Keratinocyte (primary cell): ENCODE results near the gene STIP1. TPM values are rescaled to one million over a fixed set of nuclear protein-coding genes. Genes with fewer than 3 reads are reported as not detected.

Source experiments
- DNase-seq: peaks from one replicate; pipeline ENCODE4 v3.0.0-alpha.2; 2011; ENCODE audit warnings: low read depth, missing footprints, low spot score
- FAIRE-seq: peaks from 2 replicates; lab custom pipeline; 2011; peaks lifted over from hg19 to GRCh38; lab: Jason Lieb, UNC
- H2AFZ ChIP-seq: 2 replicates; pipeline ENCODE4 v1.6.0; 2012; ENCODE audit warnings: low read length, control low read depth, inconsistent platforms; ENCODE audit not compliant: control insufficient read depth
- H3K27ac ChIP-seq: 2 replicates; pipeline ENCODE4 v1.5.1; 2011; ENCODE audit warnings: low read length; ENCODE audit not compliant: control insufficient read depth, insufficient read depth
- H3K27me3 ChIP-seq: 3 replicates; pipeline ENCODE4 v1.6.0; 2011; ENCODE audit warnings: low read length; ENCODE audit not compliant: control insufficient read depth, insufficient read depth; ENCODE audit errors: extremely low read depth
- H3K36me3 ChIP-seq, 2 experiments: 2 replicates in 1 of 2; 3 replicates in 1 of 2; pipeline ENCODE4 v1.5.1; 2011; ENCODE audit warnings: low read length in 2 of 2, mild to moderate bottlenecking in 1 of 2; ENCODE audit not compliant: control insufficient read depth in 2 of 2, insufficient read depth in 2 of 2; ENCODE audit errors: extremely low read depth in 1 of 2
- H3K4me1 ChIP-seq: 3 replicates; pipeline ENCODE4 v1.5.1; 2011; ENCODE audit warnings: low read length; ENCODE audit not compliant: control insufficient read depth, insufficient read depth; ENCODE audit errors: extremely low read depth
- H3K4me2 ChIP-seq: 3 replicates; pipeline ENCODE4 v1.6.0; 2011; ENCODE audit warnings: low read depth, low read length; ENCODE audit not compliant: control insufficient read depth, insufficient read depth; ENCODE audit errors: extremely low read depth
- H3K4me3 ChIP-seq, 3 experiments: fragments of 200-600 bp in 1 of 3; sonication (generic) in 1 of 3; 2 replicates in 2 of 3; 3 replicates in 1 of 3; pipeline ENCODE4 v1.5.1; 2011 to 2016; ENCODE audit warnings: low read length in 3 of 3, mild to moderate bottlenecking in 3 of 3, control low read depth in 2 of 3, inconsistent platforms in 1 of 3, low read depth in 1 of 3, mixed read lengths in 1 of 3, mixed run types in 1 of 3, moderate library complexity in 1 of 3; ENCODE audit not compliant: control insufficient read depth in 2 of 3, insufficient read depth in 2 of 3; ENCODE audit errors: extremely low read depth in 1 of 3
- H3K79me2 ChIP-seq: 2 replicates; pipeline ENCODE4 v1.6.0; 2012; ENCODE audit warnings: low read length; ENCODE audit not compliant: control insufficient read depth, insufficient read depth
- H3K9ac ChIP-seq: 3 replicates; pipeline ENCODE4 v1.6.0; 2011; ENCODE audit warnings: low read length; ENCODE audit not compliant: control insufficient read depth, insufficient read depth; ENCODE audit errors: extremely low read depth
- H3K9me1 ChIP-seq: 3 replicates; pipeline ENCODE4 v1.6.0; 2011; ENCODE audit warnings: low read length; ENCODE audit not compliant: control insufficient read depth, insufficient read depth; ENCODE audit errors: extremely low read depth
- H3K9me3 ChIP-seq: 2 replicates; pipeline ENCODE4 v1.5.1; 2012; ENCODE audit warnings: low read depth, low read length; ENCODE audit not compliant: control insufficient read depth
- H4K20me1 ChIP-seq: 3 replicates; pipeline ENCODE4 v1.6.0; 2011; ENCODE audit warnings: low read length; ENCODE audit not compliant: control insufficient read depth, insufficient read depth; ENCODE audit errors: extremely low read depth
- EZH2 ChIP-seq: IDR thresholded peaks from one replicate; pipeline ENCODE4 v1.6.1; 2012; ENCODE audit warnings: inconsistent platforms, mild to moderate bottlenecking, low read length, moderate library complexity
- dilution Hi-C: fragments of 300-500 bp; cut with MboI; formaldehyde crosslinking; loops from one replicate; pipeline ENCODE4 v1.7.0; 2020; ENCODE audit warnings: low sequenced_read_pairs; ENCODE audit not compliant: extremely low pct_ligation_motif_present
- polyA plus RNA-seq, 5 experiments: library from polyadenylated mRNA; depleted of rRNA in 3 of 5; stranded (reverse) in 3 of 5; stranded (forward) in 1 of 5; unstranded in 1 of 5; fragments of >200 nt; gene quantifications; 1 replicate in 1 of 5; 2 replicates in 3 of 5; 3 replicates in 1 of 5; pipeline versions ENCODE4 v1.2.1 to v1.2.3, GENCODE V29; 2011 to 2012; ENCODE audit warnings: missing spikeins in 2 of 5, low read depth in 1 of 5, low replicate concordance in 1 of 5
- TF ChIP-seq, protein P1 (sequence below), 3 experiments: IDR thresholded peaks in 1 of 3; conservative IDR thresholded peaks in 1 of 3; optimal IDR thresholded peaks in 1 of 3; 2 replicates in 2 of 3; 3 replicates in 1 of 3; pipeline versions ENCODE3 to v1.5.1; 2011; ENCODE audit warnings: low read length in 3 of 3, mild to moderate bottlenecking in 3 of 3, moderate library complexity in 2 of 3, control low read depth in 1 of 3, inconsistent platforms in 1 of 3; ENCODE audit not compliant: insufficient read depth in 2 of 3; ENCODE audit errors: extremely low read depth in 1 of 3

The STIP1 gene
- polyA plus RNA-seq, 1 donor (not counting 4 experiments of a cell fraction or from before 2014, with no cell fraction given) = 206 TPM

DNA sequence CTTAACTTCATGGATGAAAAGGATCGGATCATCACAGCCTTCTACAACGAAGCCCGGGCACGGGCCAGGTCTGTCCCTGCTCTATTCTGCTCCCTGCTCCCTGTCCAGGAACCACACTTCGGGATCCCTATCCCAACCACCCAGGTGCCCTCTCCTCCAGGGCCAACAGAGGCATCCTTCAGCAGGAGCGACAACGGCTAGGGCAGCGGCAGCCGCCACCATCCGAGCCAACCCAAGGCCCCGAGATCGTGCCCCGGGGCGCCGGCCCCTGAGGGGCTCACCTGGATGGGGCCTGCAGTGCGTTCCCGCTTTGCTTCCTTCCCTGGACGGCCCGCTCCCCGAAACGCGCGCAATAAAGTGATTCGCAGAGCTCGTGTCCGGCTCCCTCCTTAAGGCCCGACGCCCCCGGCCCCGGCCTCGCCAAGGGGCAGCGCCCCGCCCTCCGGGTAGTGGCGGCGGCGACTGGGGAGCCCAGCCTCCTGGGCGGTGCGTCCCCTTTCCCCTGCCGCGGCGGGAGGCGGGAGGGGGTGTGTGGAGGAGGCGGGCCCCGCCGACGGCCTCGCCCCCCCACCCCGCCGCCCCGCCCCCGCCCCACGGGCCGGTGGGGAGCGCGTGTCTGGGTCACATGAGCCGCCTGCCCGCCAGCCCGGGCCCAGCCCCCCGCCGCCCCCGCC is 48.1 kb downstream of the STIP1 start, which contains the start of gene VEGFB:
Gene VEGFB, plus strand, starts transcription at position 672 of the 674 bp plus-strand sequence. CDS start 250 bp downstream, outside the sequence.
- Histone ChIP-seq H3K27me3 (no peaks in the 10 kb centered on the region), H3K4me1 (peaks cover 54% of the 10 kb centered on the region), H2AFZ (no peak within 1 kb of the TSS), H3K4me3 (peak within 1 kb of the TSS; percentile 49 to 65 (median 63)), H4K20me1 (no peaks in the 10 kb centered on the region), H3K27ac (no peak within 1 kb of the TSS), H3K4me2 (peak within 1 kb of the TSS; percentile 82), H3K9me1 (peaks cover 2% of the 10 kb centered on the region), H3K9ac (peak within 1 kb of the TSS; percentile 58), H3K79me2 (no peaks in the 10 kb centered on the region), H3K36me3 (peaks cover 10 to 25% of the 10 kb centered on the region in 2 experiments), H3K9me3 (no peaks in the 10 kb centered on the region)
- dilution Hi-C loops = no loop called here
- TF ChIP-seq, protein P1, sequence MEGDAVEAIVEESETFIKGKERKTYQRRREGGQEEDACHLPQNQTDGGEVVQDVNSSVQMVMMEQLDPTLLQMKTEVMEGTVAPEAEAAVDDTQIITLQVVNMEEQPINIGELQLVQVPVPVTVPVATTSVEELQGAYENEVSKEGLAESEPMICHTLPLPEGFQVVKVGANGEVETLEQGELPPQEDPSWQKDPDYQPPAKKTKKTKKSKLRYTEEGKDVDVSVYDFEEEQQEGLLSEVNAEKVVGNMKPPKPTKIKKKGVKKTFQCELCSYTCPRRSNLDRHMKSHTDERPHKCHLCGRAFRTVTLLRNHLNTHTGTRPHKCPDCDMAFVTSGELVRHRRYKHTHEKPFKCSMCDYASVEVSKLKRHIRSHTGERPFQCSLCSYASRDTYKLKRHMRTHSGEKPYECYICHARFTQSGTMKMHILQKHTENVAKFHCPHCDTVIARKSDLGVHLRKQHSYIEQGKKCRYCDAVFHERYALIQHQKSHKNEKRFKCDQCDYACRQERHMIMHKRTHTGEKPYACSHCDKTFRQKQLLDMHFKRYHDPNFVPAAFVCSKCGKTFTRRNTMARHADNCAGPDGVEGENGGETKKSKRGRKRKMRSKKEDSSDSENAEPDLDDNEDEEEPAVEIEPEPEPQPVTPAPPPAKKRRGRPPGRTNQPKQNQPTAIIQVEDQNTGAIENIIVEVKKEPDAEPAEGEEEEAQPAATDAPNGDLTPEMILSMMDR (optimal IDR thresholded peaks at IDR 0.05 in 1 of 3, IDR thresholded peaks at IDR 0.05 in 1 of 3, conservative IDR thresholded peaks at IDR 0.05 in 1 of 3; ENCODE audit: extremely low read depth in 1 of 3, insufficient read depth in 2 of 3, low read length in 3 of 3) = no peak
- no peak for TF ChIP-seq EZH2
- DNase-seq (no peak), FAIRE-seq (no peak)

DNA sequence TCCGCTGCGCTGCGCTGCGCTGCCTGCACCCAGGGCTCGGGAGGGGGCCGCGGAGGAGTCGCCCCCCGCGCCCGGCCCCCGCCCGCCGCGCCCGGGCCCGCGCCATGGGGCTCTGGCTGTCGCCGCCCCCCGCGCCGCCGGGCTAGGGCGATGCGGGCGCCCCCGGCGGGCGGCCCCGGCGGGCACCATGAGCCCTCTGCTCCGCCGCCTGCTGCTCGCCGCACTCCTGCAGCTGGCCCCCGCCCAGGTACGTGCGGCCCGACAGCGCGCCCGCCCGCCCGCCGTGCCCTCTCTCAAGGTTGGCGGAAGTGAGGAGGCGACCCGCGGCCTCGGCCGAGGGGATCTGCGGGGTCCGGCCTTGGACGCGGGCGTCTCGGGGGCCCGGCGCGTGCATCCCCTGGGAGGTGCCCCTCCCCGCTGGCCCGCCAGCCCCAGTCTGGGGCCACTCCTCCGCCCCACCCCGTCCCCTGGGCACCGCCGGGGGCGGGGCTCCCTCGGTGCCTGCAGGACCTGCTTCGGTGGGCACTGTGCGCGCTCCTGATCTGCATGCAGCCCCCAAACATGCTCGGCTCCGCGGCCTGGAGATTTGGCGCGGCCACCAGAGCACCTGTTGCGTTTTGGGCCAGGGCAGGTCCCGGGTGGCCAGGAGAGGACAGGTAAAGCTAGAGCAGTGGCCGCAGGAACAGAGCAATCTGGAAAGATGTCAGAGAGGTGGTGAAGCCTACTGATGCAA is 48.8 kb downstream of the STIP1 start:
- Histone ChIP-seq H3K4me3 (peak overlapping the region; percentile 49 to 63 (median 57)), H3K4me1 (peaks cover 52% of the 10 kb centered on the region), H2AFZ (no peak overlapping the region), H3K9me1 (peaks cover 2% of the 10 kb centered on the region), H3K27me3 (no peaks in the 10 kb centered on the region), H4K20me1 (no peaks in the 10 kb centered on the region), H3K36me3 (peaks cover 8 to 23% of the 10 kb centered on the region in 2 experiments), H3K9me3 (no peaks in the 10 kb centered on the region), H3K9ac (peak overlapping the region; percentile 33), H3K4me2 (peak overlapping the region; percentile 82), H3K27ac (no peak overlapping the region), H3K79me2 (no peaks in the 10 kb centered on the region)
- DNase-seq = no peak
- FAIRE-seq = no peak
- dilution Hi-C loops = no loop called here
- TF ChIP-seq EZH2 = no peak
- TF ChIP-seq, protein P1 (optimal IDR thresholded peaks at IDR 0.05 in 1 of 3, IDR thresholded peaks at IDR 0.05 in 1 of 3, conservative IDR thresholded peaks at IDR 0.05 in 1 of 3; ENCODE audit: extremely low read depth in 1 of 3, insufficient read depth in 2 of 3, low read length in 3 of 3) = no peak
